OCI-LY1 (cell line): ENCODE data around the gene NLRP5.
"Not testable (repeated sequence)": the region's sequence is repeated elsewhere in the genome, so short reads cannot be mapped to it uniquely, and the experiment has no call there.

Experiments used
- EZH2 ChIP-seq: fragments of 200-600 bp; sonication (generic), shearing (Covaris generic); IDR thresholded peaks from 2 replicates; pipeline ENCODE4 v1.8.0; 2017; ENCODE audit warnings: borderline replicate concordance, mixed run types, mild to moderate bottlenecking, antibody characterized with exemption, low read length, moderate library complexity, mixed read lengths
- TF ChIP-seq, protein P1 (sequence below): fragments of 200-600 bp; sonication (generic), shearing (Covaris generic); IDR thresholded peaks from 2 replicates; pipeline ENCODE4 v1.5.1; 2017; ENCODE audit warnings: mild to moderate bottlenecking, antibody characterized with exemption, low read length, moderate library complexity, mixed read lengths

DNA sequence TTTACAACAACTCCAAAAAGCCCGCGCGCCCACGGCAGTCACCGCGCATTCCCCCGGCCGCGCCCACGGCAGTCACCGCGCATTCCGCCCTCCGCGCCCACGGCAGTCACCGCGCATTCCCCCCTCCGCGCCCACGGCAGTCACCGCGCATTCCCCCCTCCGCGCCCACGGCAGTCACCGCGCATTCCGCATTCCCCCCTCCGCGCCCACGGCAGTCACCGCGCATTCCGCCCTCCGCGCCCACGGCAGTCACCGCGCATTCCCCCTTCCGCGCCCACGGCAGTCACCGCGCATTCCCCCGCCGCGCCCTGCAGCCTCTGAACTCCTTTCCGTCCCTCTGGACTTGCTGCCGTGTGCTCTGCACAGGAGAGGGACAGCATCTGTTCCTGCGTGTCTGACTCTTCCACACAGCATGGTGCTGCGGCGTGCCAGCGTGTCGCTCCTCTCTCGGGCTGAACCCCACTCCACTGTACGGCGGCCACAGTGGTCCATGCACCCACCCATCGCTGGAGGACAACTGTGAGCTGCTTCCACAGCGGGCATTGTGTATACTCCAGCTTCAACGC, 119.3 kb downstream of the NLRP5 start:
- TF ChIP-seq, protein P1, sequence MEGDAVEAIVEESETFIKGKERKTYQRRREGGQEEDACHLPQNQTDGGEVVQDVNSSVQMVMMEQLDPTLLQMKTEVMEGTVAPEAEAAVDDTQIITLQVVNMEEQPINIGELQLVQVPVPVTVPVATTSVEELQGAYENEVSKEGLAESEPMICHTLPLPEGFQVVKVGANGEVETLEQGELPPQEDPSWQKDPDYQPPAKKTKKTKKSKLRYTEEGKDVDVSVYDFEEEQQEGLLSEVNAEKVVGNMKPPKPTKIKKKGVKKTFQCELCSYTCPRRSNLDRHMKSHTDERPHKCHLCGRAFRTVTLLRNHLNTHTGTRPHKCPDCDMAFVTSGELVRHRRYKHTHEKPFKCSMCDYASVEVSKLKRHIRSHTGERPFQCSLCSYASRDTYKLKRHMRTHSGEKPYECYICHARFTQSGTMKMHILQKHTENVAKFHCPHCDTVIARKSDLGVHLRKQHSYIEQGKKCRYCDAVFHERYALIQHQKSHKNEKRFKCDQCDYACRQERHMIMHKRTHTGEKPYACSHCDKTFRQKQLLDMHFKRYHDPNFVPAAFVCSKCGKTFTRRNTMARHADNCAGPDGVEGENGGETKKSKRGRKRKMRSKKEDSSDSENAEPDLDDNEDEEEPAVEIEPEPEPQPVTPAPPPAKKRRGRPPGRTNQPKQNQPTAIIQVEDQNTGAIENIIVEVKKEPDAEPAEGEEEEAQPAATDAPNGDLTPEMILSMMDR = not testable (repeated sequence)
- not testable (repeated sequence) for TF ChIP-seq EZH2
